Activated CD4-positive, alpha-beta memory T cell treated with anti-CD3 and anti-CD28 coated beads, Interleukin-2, amount 10 ng/mL, durations not matched to agents 7 days and 5 days (primary cell): ENCODE results near the gene KCNMA1. TPM values are rescaled to one million over a fixed set of nuclear protein-coding genes. Genes with fewer than 3 reads are reported as not detected.

Experiments used
- CTCF ChIA-PET: fragments of 350-600 bp; sonication (Branson Sonifier 250); formaldehyde crosslinking; loops from one replicate; lab custom pipeline; 2021; ENCODE audit warnings: antibody characterized with exemption, inconsistent platforms; lab: Charles Lee
- POLR2A ChIA-PET: fragments of 350-600 bp; sonication (Branson Sonifier 250); formaldehyde crosslinking; loops from one replicate; lab custom pipeline; 2021; ENCODE audit warnings: antibody characterized with exemption; lab: Charles Lee
- DNase-seq: peaks from one replicate; pipeline ENCODE4 v3.0.0-alpha.2; 2020
- H3K27ac Mint-ChIP-seq: one replicate; pipeline ENCODE4 v1.8.0; 2021; ENCODE audit warnings: mild to moderate bottlenecking, mixed read lengths
- H3K27me3 Mint-ChIP-seq: one replicate; pipeline ENCODE4 v1.8.0; 2021; ENCODE audit warnings: mixed read lengths
- H3K36me3 Mint-ChIP-seq: one replicate; pipeline ENCODE4 v1.8.0; 2021; ENCODE audit warnings: low read depth, mixed read lengths
- H3K4me1 Mint-ChIP-seq: one replicate; pipeline ENCODE4 v1.8.0; 2021; ENCODE audit warnings: mixed read lengths
- H3K4me3 Mint-ChIP-seq: one replicate; pipeline ENCODE4 v1.8.0; 2021; ENCODE audit warnings: mild to moderate bottlenecking, mixed read lengths
- H3K9me3 Mint-ChIP-seq: one replicate; pipeline ENCODE4 v1.8.0; 2021; ENCODE audit warnings: mixed read lengths
- total RNA-seq, 2 experiments: library from RNA; stranded (reverse); gene quantifications; one replicate each; pipeline ENCODE4 v1.2.3, GENCODE V29; 2021

The KCNMA1 gene
- total RNA-seq, 2 experiments from 2014 or later, result 0.25 to 0.38 TPM

- Mint-ChIP-seq H3K4me1 (peaks cover 2% of the 10 kb centered on the region), H3K27ac (no peak overlapping the region), H3K4me3 (no peak overlapping the region), H3K36me3 (no peaks in the 10 kb centered on the region), H3K27me3 (peaks cover 6% of the 10 kb centered on the region), H3K9me3 (no peaks in the 10 kb centered on the region)
- ChIA-PET POLR2A (no interaction called here), CTCF (no interaction called here)
- DNase-seq, result no peak
These were observed 16.9 kb downstream of the KCNMA1 start for GRCh38 chr10:77620731-77621130.

GRCh38 chr10:77619964-77620703, 17.5 kb downstream of the KCNMA1 start:
- no peaks in the 10 kb centered on the region for H3K36me3 Mint-ChIP-seq
- ChIA-PET CTCF (no interaction called here), POLR2A (no interaction called here)
- peaks cover 2% of the 10 kb centered on the region for H3K4me1 Mint-ChIP-seq
- H3K27me3 Mint-ChIP-seq, result peaks cover 4% of the 10 kb centered on the region
- no peak overlapping the region for H3K4me3 Mint-ChIP-seq
- H3K27ac Mint-ChIP-seq, result no peak overlapping the region
- DNase-seq, result no peak
- H3K9me3 Mint-ChIP-seq, result no peaks in the 10 kb centered on the region

GRCh38 chr10:77618117-77618516, 19.5 kb downstream of the KCNMA1 start:
- H3K27me3 Mint-ChIP-seq, result peaks cover 4% of the 10 kb centered on the region
- no peaks in the 10 kb centered on the region for H3K36me3 Mint-ChIP-seq
- POLR2A ChIA-PET, result no interaction called here
- H3K4me1 Mint-ChIP-seq, result peaks cover 2% of the 10 kb centered on the region
- no peak overlapping the region for H3K27ac Mint-ChIP-seq
- no peak for DNase-seq
- H3K4me3 Mint-ChIP-seq, result no peak overlapping the region
- no peaks in the 10 kb centered on the region for H3K9me3 Mint-ChIP-seq
- CTCF ChIA-PET, result no interaction called here

- Mint-ChIP-seq H3K27me3 (peaks cover 1% of the 10 kb centered on the region), H3K4me3 (no peak overlapping the region), H3K27ac (no peak overlapping the region), H3K4me1 (no peaks in the 10 kb centered on the region), H3K36me3 (no peaks in the 10 kb centered on the region), H3K9me3 (no peaks in the 10 kb centered on the region)
- ChIA-PET POLR2A (no interaction called here), CTCF (no interaction called here)
- DNase-seq, result no peak
These were observed 20.8 kb downstream of the KCNMA1 start for GRCh38 chr10:77616766-77617165.

GRCh38 chr10:77614778-77615625, 22.6 kb downstream of the KCNMA1 start:
- Mint-ChIP-seq H3K27ac (no peak overlapping the region), H3K36me3 (no peaks in the 10 kb centered on the region), H3K9me3 (no peaks in the 10 kb centered on the region), H3K27me3 (peaks cover 2% of the 10 kb centered on the region), H3K4me1 (no peaks in the 10 kb centered on the region), H3K4me3 (no peak overlapping the region)
- POLR2A ChIA-PET, result no interaction called here
- no peak for DNase-seq
- CTCF ChIA-PET, result no interaction called here

- Mint-ChIP-seq H3K36me3 (no peaks in the 10 kb centered on the region), H3K9me3 (no peaks in the 10 kb centered on the region), H3K27ac (no peak overlapping the region), H3K27me3 (peaks cover 4% of the 10 kb centered on the region), H3K4me1 (no peaks in the 10 kb centered on the region), H3K4me3 (no peak overlapping the region)
- ChIA-PET CTCF (no interaction called here), POLR2A (no interaction called here)
- no peak for DNase-seq
These were observed 24.0 kb downstream of the KCNMA1 start for GRCh38 chr10:77613476-77614130.

- POLR2A ChIA-PET, result no interaction called here
- no peak overlapping the region for H3K27ac Mint-ChIP-seq
- H3K36me3 Mint-ChIP-seq, result no peaks in the 10 kb centered on the region
- H3K27me3 Mint-ChIP-seq, result peaks cover 4% of the 10 kb centered on the region
- H3K4me1 Mint-ChIP-seq, result no peaks in the 10 kb centered on the region
- no peak for DNase-seq
- H3K9me3 Mint-ChIP-seq, result no peaks in the 10 kb centered on the region
- CTCF ChIA-PET, result no interaction called here
- no peak overlapping the region for H3K4me3 Mint-ChIP-seq
These were observed 25.9 kb downstream of the KCNMA1 start for GRCh38 chr10:77611670-77612069.

- Mint-ChIP-seq H3K4me3 (no peak overlapping the region), H3K4me1 (no peaks in the 10 kb centered on the region), H3K36me3 (no peaks in the 10 kb centered on the region), H3K27me3 (peaks cover 4% of the 10 kb centered on the region), H3K27ac (no peak overlapping the region), H3K9me3 (no peaks in the 10 kb centered on the region)
- ChIA-PET POLR2A (no interaction called here), CTCF (no interaction called here)
- DNase-seq, result no peak
These were observed 26.4 kb downstream of the KCNMA1 start for GRCh38 chr10:77611221-77611620.

GRCh38 chr10:77609781-77610272, 27.8 kb downstream of the KCNMA1 start:
- POLR2A ChIA-PET, result no interaction called here
- Mint-ChIP-seq H3K4me3 (no peak overlapping the region), H3K27me3 (peaks cover 4% of the 10 kb centered on the region), H3K4me1 (no peaks in the 10 kb centered on the region), H3K9me3 (no peaks in the 10 kb centered on the region), H3K36me3 (no peaks in the 10 kb centered on the region), H3K27ac (no peak overlapping the region)
- CTCF ChIA-PET, result no interaction called here
- DNase-seq, result no peak

- POLR2A ChIA-PET, result no interaction called here
- H3K9me3 Mint-ChIP-seq, result no peaks in the 10 kb centered on the region
These were observed 29.3 kb downstream of the KCNMA1 start for GRCh38 chr10:77608281-77608680.

GRCh38 chr10:77606751-77607150, 30.9 kb downstream of the KCNMA1 start:
- Mint-ChIP-seq H3K4me3 (no peak overlapping the region), H3K9me3 (no peaks in the 10 kb centered on the region), H3K27ac (no peak overlapping the region), H3K27me3 (peaks cover 13% of the 10 kb centered on the region), H3K4me1 (peaks cover 15% of the 10 kb centered on the region), H3K36me3 (no peaks in the 10 kb centered on the region)
- DNase-seq, result no peak
- CTCF ChIA-PET, result no interaction called here
- POLR2A ChIA-PET, result no interaction called here

More at GRCh38 chr10:77608281-77608680, 29.3 kb downstream of the KCNMA1 start:
- CTCF ChIA-PET, result no interaction called here
- no peak for DNase-seq
- Mint-ChIP-seq H3K36me3 (no peaks in the 10 kb centered on the region), H3K4me1 (peaks cover 9% of the 10 kb centered on the region), H3K4me3 (no peak overlapping the region), H3K27me3 (peaks cover 4% of the 10 kb centered on the region), H3K27ac (no peak overlapping the region)

GRCh38 chr10:77605466-77605865, 32.1 kb downstream of the KCNMA1 start:
- no peak overlapping the region for H3K4me3 Mint-ChIP-seq
- no peak for DNase-seq
- H3K36me3 Mint-ChIP-seq, result no peaks in the 10 kb centered on the region
- H3K4me1 Mint-ChIP-seq, result peaks cover 15% of the 10 kb centered on the region
- CTCF ChIA-PET, result no interaction called here
- POLR2A ChIA-PET, result no interaction called here
- H3K27me3 Mint-ChIP-seq, result peaks cover 17% of the 10 kb centered on the region
- no peaks in the 10 kb centered on the region for H3K9me3 Mint-ChIP-seq
- H3K27ac Mint-ChIP-seq, result no peak overlapping the region

- H3K9me3 Mint-ChIP-seq, result no peaks in the 10 kb centered on the region
- no peak overlapping the region for H3K27ac Mint-ChIP-seq
- no peak for DNase-seq
- no peak overlapping the region for H3K4me3 Mint-ChIP-seq
- ChIA-PET CTCF (interaction anchor here (0.6 kb wide), 1 partner anchor 433 kb away, joined by 3 read pairs; no protein-coding TSS in a partner anchor), POLR2A (no interaction called here)
- H3K4me1 Mint-ChIP-seq, result peaks cover 15% of the 10 kb centered on the region
- peaks cover 16% of the 10 kb centered on the region for H3K27me3 Mint-ChIP-seq
- H3K36me3 Mint-ChIP-seq, result no peaks in the 10 kb centered on the region
These were observed 32.7 kb downstream of the KCNMA1 start for GRCh38 chr10:77604941-77605351.
